Sigmoid colon (tissue), 7 donors: Measurements from ENCODE around the gene PRICKLE2. TPM values are rescaled to one million over a fixed set of nuclear protein-coding genes. Genes with fewer than 3 reads are reported as not detected.

Experiments
- DNase-seq: peaks from one replicate; pipeline ENCODE4 v3.0.0-alpha.2; 2019
- H3K27ac ChIP-seq, 4 donors: fragments of 200-600 bp; sonication (generic); one replicate each; pipeline ENCODE4 v1.5.1; 2016 to 2019; ENCODE audit warnings: mild to moderate bottlenecking in 1 of 4
- H3K27me3 ChIP-seq, 3 donors: fragments of 200-600 bp; sonication (generic); one replicate each; pipeline ENCODE4 v1.5.1; 2019; ENCODE audit warnings: mild to moderate bottlenecking in 1 of 3
- H3K36me3 ChIP-seq, 4 donors: fragments of 200-600 bp; sonication (generic); one replicate each; pipeline ENCODE4 v1.5.1; 2016 to 2019
- H3K4me1 ChIP-seq, 4 donors: fragments of 200-600 bp; sonication (generic); one replicate each; pipeline ENCODE4 v1.5.1; 2017 to 2019
- H3K4me3 ChIP-seq, 4 donors: fragments of 200-600 bp; sonication (generic); one replicate each; pipeline ENCODE4 v1.5.1; 2017 to 2019; ENCODE audit warnings: mild to moderate bottlenecking in 2 of 4, moderate library complexity in 1 of 4
- H3K9me3 ChIP-seq, 4 donors: fragments of 200-600 bp in 3 of 4; sonication (generic) in 3 of 4; one replicate each; pipeline versions ENCODE4 v1.5.1 to v1.6.1; 2013 to 2019
- CTCF ChIP-seq, 4 experiments: fragments of 450-650 bp in 3 of 4; fragments of 200-600 bp in 1 of 4; IDR thresholded peaks; one replicate each; pipeline ENCODE4 v1.5.1; 2016 to 2019; ENCODE audit warnings: antibody characterized with exemption in 4 of 4, mild to moderate bottlenecking in 3 of 4, moderate library complexity in 2 of 4
- EP300 ChIP-seq, 4 donors: sonication (generic); formaldehyde crosslinking; IDR thresholded peaks; one replicate each; pipeline ENCODE4 v1.6.1; 2017; ENCODE audit warnings: antibody characterized with exemption in 4 of 4
- POLR2A ChIP-seq, 2 donors: fragments of 450-650 bp; IDR thresholded peaks; one replicate each; pipeline ENCODE4 v1.6.1; 2016; ENCODE audit warnings: antibody characterized with exemption in 2 of 2, mild to moderate bottlenecking in 2 of 2, moderate library complexity in 2 of 2
- POLR2AphosphoS5 ChIP-seq, 4 donors: sonication (generic); formaldehyde crosslinking; IDR thresholded peaks; one replicate each; pipeline ENCODE4 v1.6.1; 2017; ENCODE audit warnings: antibody characterized with exemption in 4 of 4
- WGBS, 2 donors: extraction: QIAGEN DNeasy Blood & Tissue Kit; methylation state at CpG; one replicate each; pipeline ENCODE4 v1.1.7; 2013; 5-methylcytosine and 5-hydroxymethylcytosine counted together
- intact Hi-C: fragments of 100-400 bp; cut with DNase I; formaldehyde crosslinking; loops from one replicate; pipeline ENCODE4 v1.15.1; 2023
- polyA plus RNA-seq, 3 donors: library from polyadenylated mRNA; stranded (reverse); fragments of 200-250 nt; gene quantifications; one replicate each; pipeline ENCODE4 v1.2.3, GENCODE V29; 2013
- total RNA-seq, 4 donors: library from RNA; depleted of rRNA; stranded (reverse); fragments of >200 nt; gene quantifications; one replicate each; pipeline ENCODE4 v1.1.0, GENCODE V29; 2016
- donor health status: healthy with polysubstance abuse.
- donor health status: Bipolar disorder and iron deficiency.
- donor health status: healthy.

Gene PRICKLE2
- total and polyA plus RNA-seq, 7 donors = 0.69 to 96.7 (median 61.1) TPM

DNA sequence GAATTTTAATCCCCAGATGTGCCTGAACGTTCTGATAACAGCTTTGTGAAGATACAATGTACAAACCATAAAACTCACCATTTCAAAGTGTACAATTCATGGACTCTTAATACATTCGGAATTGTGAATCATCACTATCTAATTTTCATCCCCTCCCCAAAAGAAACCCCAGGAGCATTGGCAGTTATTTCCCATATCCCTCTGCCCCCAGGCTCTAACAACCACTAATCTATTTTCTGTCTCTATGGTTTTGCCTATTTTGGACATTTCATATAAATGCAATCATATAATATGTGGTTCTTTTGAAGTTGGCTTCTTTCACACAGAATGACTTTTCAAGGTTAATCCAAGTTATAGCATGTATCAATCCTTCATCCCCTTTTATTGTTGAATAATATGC is 25.3 kb downstream of the PRICKLE2 start:
- Histone ChIP-seq H3K27me3 (no peaks in the 10 kb centered on the region), H3K36me3 (peaks cover 0 to 21% (median 8%) of the 10 kb centered on the region in 4 donors), H3K4me1 (peaks cover 0 to 53% (median 33%) of the 10 kb centered on the region in 4 donors), H3K4me3 (no peak overlapping the region), H3K27ac (peak overlapping the region in 1 of 4 donors; percentile 42), H3K9me3 (no peaks in the 10 kb centered on the region)
- TF ChIP-seq CTCF (IDR thresholded peaks at IDR 0.05) (no peak), EP300 (IDR thresholded peaks at IDR 0.05) (no peak), POLR2AphosphoS5 (IDR thresholded peaks at IDR 0.05) (no peak), POLR2A (IDR thresholded peaks at IDR 0.05) (no peak)
- intact Hi-C loops = no loop called here
- no peak for DNase-seq
- 50 to 74% methylated on average over 2 of the region's 2 CpGs for WGBS, 2 donors

- intact Hi-C loops = no loop called here
- WGBS, 2 donors = 91 to 92% methylated on average over 5 of the region's 5 CpGs
- Histone ChIP-seq H3K36me3 (peaks cover 0 to 21% (median 8%) of the 10 kb centered on the region in 4 donors), H3K4me1 (peaks cover 0 to 51% (median 32%) of the 10 kb centered on the region in 4 donors), H3K27ac (no peak overlapping the region), H3K27me3 (no peaks in the 10 kb centered on the region), H3K9me3 (no peaks in the 10 kb centered on the region), H3K4me3 (no peak overlapping the region)
- no peak for DNase-seq
- TF ChIP-seq EP300 (IDR thresholded peaks at IDR 0.05) (no peak), CTCF (IDR thresholded peaks at IDR 0.05) (no peak), POLR2A (IDR thresholded peaks at IDR 0.05) (no peak), POLR2AphosphoS5 (IDR thresholded peaks at IDR 0.05) (no peak)
Observed at GRCh38 chr3:64196236-64196929, 28.9 kb downstream of the PRICKLE2 start.

GRCh38 chr3:64195789-64196188 is 29.5 kb downstream of the PRICKLE2 start:
- Histone ChIP-seq H3K27me3 (no peaks in the 10 kb centered on the region), H3K4me3 (no peak overlapping the region), H3K36me3 (peaks cover 0 to 21% (median 8%) of the 10 kb centered on the region in 4 donors), H3K27ac (no peak overlapping the region), H3K9me3 (no peaks in the 10 kb centered on the region), H3K4me1 (peaks cover 0 to 57% (median 38%) of the 10 kb centered on the region in 4 donors)
- WGBS, 2 donors = 97 to 99% methylated on average over 1 of the region's 1 CpG
- no peak for TF ChIP-seq CTCF (IDR thresholded peaks at IDR 0.05)
- no peak for TF ChIP-seq POLR2A (IDR thresholded peaks at IDR 0.05)
- no peak for TF ChIP-seq POLR2AphosphoS5 (IDR thresholded peaks at IDR 0.05)
- TF ChIP-seq EP300 (IDR thresholded peaks at IDR 0.05) = no peak
- intact Hi-C loops = no loop called here
- no peak for DNase-seq

DNA sequence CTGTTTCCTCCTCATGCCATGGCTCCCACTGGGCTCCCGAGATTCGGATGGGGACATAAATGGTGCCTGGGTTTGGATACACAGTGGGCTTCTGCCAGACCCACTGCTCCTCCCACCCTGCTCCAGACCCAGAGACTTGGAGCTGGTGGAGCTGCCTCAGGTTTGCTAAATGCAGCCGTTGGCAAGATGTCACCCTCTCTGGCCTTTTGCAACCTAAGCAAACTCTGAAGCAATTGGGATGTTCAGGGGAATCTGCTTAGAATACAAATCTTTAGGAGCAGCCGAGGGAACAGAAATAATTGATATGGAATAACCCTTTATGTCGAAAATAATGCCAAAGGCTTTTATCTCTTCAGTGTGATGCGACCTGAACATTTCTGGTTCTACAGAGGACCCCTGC is 33.4 kb downstream of the PRICKLE2 start:
- 87 to 91% methylated on average over 6 of the region's 6 CpGs for WGBS, 2 donors
- peaks cover 0 to 82% (median 65%) of the 10 kb centered on the region in 4 donors for H3K4me1 ChIP-seq

More for the DNA sequence above, 33.4 kb downstream of the PRICKLE2 start:
- H3K4me3 ChIP-seq = no peak overlapping the region
- intact Hi-C loops = no loop called here
- no peaks in the 10 kb centered on the region for H3K27me3 ChIP-seq
- TF ChIP-seq EP300 (IDR thresholded peaks at IDR 0.05) = no peak
- no peak for TF ChIP-seq CTCF (IDR thresholded peaks at IDR 0.05)
- TF ChIP-seq POLR2AphosphoS5 (IDR thresholded peaks at IDR 0.05) = no peak
- TF ChIP-seq POLR2A (IDR thresholded peaks at IDR 0.05) = no peak
- no peak for DNase-seq
- no peaks in the 10 kb centered on the region for H3K9me3 ChIP-seq
- peak overlapping the region in 2 of 4 donors; percentile 86 to 87 for H3K27ac ChIP-seq
- H3K36me3 ChIP-seq = peaks cover 0 to 2% (median 0%) of the 10 kb centered on the region in 4 donors
